GM12878 (cell line): Measurements from ENCODE around the gene LRP1B. TPM values are rescaled to one million over a fixed set of nuclear protein-coding genes. Genes with fewer than 3 reads are reported as not detected.

Experiments
- ATAC-seq: fragments of 200-7000 bp; cut with Tn5 transposase; 3 replicates; pipeline ENCODE4 v1.9.1; 2020; ENCODE audit warnings: mild to moderate bottlenecking, moderate library complexity
- BruUV-seq: library from RNA; stranded (reverse); fragments of 400-500 nt; replicated peaks from 2 replicates; lab custom pipeline; 2021; lab: Mats Ljungman, UMichigan
- CTCF ChIA-PET: fragments of 300-600 bp; sonication (Branson Sonifier 250); formaldehyde crosslinking; extraction: SDS; loops from one replicate; lab custom pipeline; 2021; ENCODE audit warnings: inconsistent platforms; lab: Yijun Ruan, JAX
- POLR2A ChIA-PET: fragments of 350-600 bp; formaldehyde crosslinking; extraction: SDS; loops from one replicate; lab custom pipeline; 2021; ENCODE audit warnings: inconsistent platforms; lab: Charles Lee
- RAD21 ChIA-PET: fragments of 300-600 bp; sonication (Branson Sonifier 250); formaldehyde crosslinking; loops from one replicate; lab custom pipeline; 2023; ENCODE audit warnings: antibody characterized with exemption; ENCODE audit not compliant: unreplicated experiment; lab: Charles Lee
- SMC1A ChIA-PET: fragments of 300-600 bp; sonication (Branson Sonifier 250); formaldehyde crosslinking; loops from one replicate; lab custom pipeline; 2023; ENCODE audit not compliant: unreplicated experiment, uncharacterized antibody; lab: Charles Lee
- DNase-seq: peaks from one replicate; pipeline ENCODE4 v3.0.0-alpha.2; 2011; ENCODE audit warnings: low read depth, low spot score
- FAIRE-seq: peaks from 3 replicates; lab custom pipeline; 2011; peaks lifted over from hg19 to GRCh38; lab: Jason Lieb, UNC
- H2AFZ ChIP-seq: 2 replicates; pipeline ENCODE4 v1.6.0; 2011; ENCODE audit warnings: low read depth, low read length, control low read depth; ENCODE audit not compliant: control insufficient read depth
- H3K27ac ChIP-seq: 2 replicates; pipeline ENCODE4 v1.5.1; 2011; ENCODE audit warnings: control low read depth; ENCODE audit not compliant: control insufficient read depth, insufficient read depth
- H3K27me3 ChIP-seq, 2 experiments: replicated peaks in 1 of 2; 2 replicates each; pipeline versions ENCODE4 v1.6.0 to v1.6.1; 2011; ENCODE audit warnings: low read length in 1 of 2; ENCODE audit not compliant: control insufficient read depth in 2 of 2, insufficient read depth in 2 of 2
- H3K36me3 ChIP-seq, 2 experiments: 2 replicates each; pipeline ENCODE4 v1.5.1; 2011; ENCODE audit warnings: low read length in 1 of 2; ENCODE audit not compliant: control insufficient read depth in 2 of 2, insufficient read depth in 2 of 2
- H3K4me1 ChIP-seq: 2 replicates; pipeline ENCODE4 v1.6.1; 2011; ENCODE audit warnings: mild to moderate bottlenecking, low read length, moderate library complexity, mixed read lengths; ENCODE audit not compliant: control insufficient read depth, insufficient read depth
- H3K4me2 ChIP-seq: 2 replicates; pipeline ENCODE4 v1.6.0; 2011; ENCODE audit warnings: control low read depth; ENCODE audit not compliant: control insufficient read depth, insufficient read depth
- H3K4me3 ChIP-seq: fragments of 200-600 bp; sonication (generic); 2 replicates; pipeline ENCODE4 v1.5.1; 2016
- H3K79me2 ChIP-seq: 2 replicates; pipeline ENCODE4 v1.6.0; 2011; ENCODE audit warnings: low read length; ENCODE audit not compliant: control insufficient read depth, insufficient read depth
- H3K9ac ChIP-seq: 2 replicates; pipeline ENCODE4 v1.8.0; 2011; ENCODE audit warnings: low read length, control low read depth, mixed read lengths; ENCODE audit not compliant: control insufficient read depth, insufficient read depth
- H3K9me3 ChIP-seq: replicated peaks from 3 replicates; pipeline ENCODE4 v1.5.1; 2011; ENCODE audit warnings: mild to moderate bottlenecking, low read length; ENCODE audit not compliant: control insufficient read depth, insufficient read depth
- H4K20me1 ChIP-seq: 2 replicates; pipeline ENCODE4 v1.6.0; 2011; ENCODE audit not compliant: control insufficient read depth, insufficient read depth
- ASH2L ChIP-seq: fragments of 300-600, 200-600 bp; sonication (generic); IDR thresholded peaks from 2 replicates; pipeline ENCODE4 v1.6.1; 2017; ENCODE audit warnings: low read depth, mild to moderate bottlenecking, borderline replicate concordance
- EGR1 ChIP-seq, 2 experiments: IDR thresholded peaks; 1 replicate in 1 of 2; 2 replicates in 1 of 2; pipeline ENCODE4 v1.6.1; 2011 to 2012; ENCODE audit warnings: low read depth in 2 of 2, low read length in 2 of 2, borderline replicate concordance in 1 of 2, mild to moderate bottlenecking in 1 of 2, moderate library complexity in 1 of 2
- ELK1 ChIP-seq: IDR thresholded peaks from 2 replicates; pipeline ENCODE4 v1.6.1; 2012; ENCODE audit warnings: low read depth, low read length, improper control_type of control experiment
- ESRRA ChIP-seq: IDR thresholded peaks from 2 replicates; pipeline ENCODE4 v1.6.1; 2012; ENCODE audit warnings: mild to moderate bottlenecking, low read length, improper control_type of control experiment
- GABPA ChIP-seq: IDR thresholded peaks from 2 replicates; pipeline ENCODE4 v1.6.1; 2014; ENCODE audit warnings: antibody characterized with exemption, low read depth, mild to moderate bottlenecking, inconsistent platforms
- RAD51 ChIP-seq: fragments of 450-650 bp; IDR thresholded peaks from 2 replicates; pipeline ENCODE4 v1.6.1; 2016; ENCODE audit warnings: moderate library complexity, mild to moderate bottlenecking, inconsistent platforms
- USF1 ChIP-seq: IDR thresholded peaks from 2 replicates; pipeline ENCODE4 v1.6.1; 2011; ENCODE audit warnings: borderline replicate concordance, low read depth, mild to moderate bottlenecking, moderate library complexity, mixed read lengths, low read length; ENCODE audit not compliant: insufficient read depth; ENCODE audit errors: extremely low read length
- YY1 ChIP-seq: IDR thresholded peaks from 2 replicates; pipeline ENCODE4 v1.6.1; 2011; ENCODE audit warnings: low read depth, mild to moderate bottlenecking, low read length
- ZNF622 ChIP-seq: fragments of 450-650 bp; IDR thresholded peaks from 2 replicates; pipeline ENCODE4 v1.6.1; 2017; ENCODE audit warnings: mild to moderate bottlenecking, inconsistent platforms
- ZZZ3 ChIP-seq: IDR thresholded peaks from 2 replicates; pipeline ENCODE4 v1.6.1; 2011; ENCODE audit warnings: low read depth; ENCODE audit not compliant: control insufficient read depth, insufficient read length
- WGBS: methylation state at CpG from one replicate; pipeline ENCODE4 v1.1.6; 2016; ENCODE audit warnings: low lambda C conversion rate; ENCODE audit not compliant: insufficient replicate concordance, insufficient coverage; ENCODE audit errors: missing lambda C conversion rate; 5-methylcytosine and 5-hydroxymethylcytosine counted together
- in situ Hi-C: fragments of 300-500 bp; cut with MboI; formaldehyde crosslinking; loops from 9 replicates; pipeline ENCODE4 v1.14.3; 2018; ENCODE audit warnings: mixed read lengths
- intact Hi-C: fragments of 100-400 bp; cut with micrococcal nuclease; formaldehyde crosslinking; loops from one replicate; pipeline ENCODE4 v1.14.2; 2022; ENCODE audit not compliant: unreplicated experiment
- polyA plus RNA-seq, 11 experiments: library from polyadenylated mRNA; depleted of rRNA in 4 of 11; unstranded in 6 of 11; stranded (reverse) in 5 of 11; fragments of >200 nt; fragmentation: Nextera tagmentation in 4 of 11; fragmentation: Illumina TruSeq in 1 of 11; extraction: Ambion mirVana in 4 of 11; extraction: Trizol in 1 of 11; gene quantifications; 1 replicate in 1 of 11; 2 replicates in 10 of 11; pipeline versions ENCODE4 v1.2.1 to v1.2.3, GENCODE V29; 2011 to 2016; ENCODE audit warnings: inconsistent platforms in 2 of 11, missing spikeins in 2 of 11, low read depth in 1 of 11
- total RNA-seq, 4 experiments: library from RNA; depleted of rRNA in 3 of 4; stranded (reverse); fragments of >200 nt in 3 of 4; fragmentation: Illumina TruSeq in 1 of 4; extraction: Trizol in 1 of 4; gene quantifications; 2 replicates each; pipeline versions ENCODE4 v1.2.1 to v1.2.3, GENCODE V29; 2013 to 2021

The LRP1B gene
- total and polyA plus RNA-seq, 10 of the 15 experiments (the other 5 are each of a cell fraction or from before 2014, with no cell fraction given) = under 0.01 to 0.06 (median 0.03) TPM; not detected in 5

GRCh38 chr2:140512106-140512505, 1618.7 kb downstream of the LRP1B start:
- intact Hi-C loops = no loop called here
- H3K36me3 ChIP-seq = no peaks in the 10 kb centered on the region
- no peaks in the 10 kb centered on the region for H3K4me1 ChIP-seq
- DNase-seq (no peak), ATAC-seq (no peak), FAIRE-seq (no peak)
- no peaks in the 10 kb centered on the region for H3K79me2 ChIP-seq
- no peak overlapping the region for H3K4me2 ChIP-seq
- ChIA-PET CTCF (interaction anchor here (0.5 to 1.4 kb wide), 2 partner anchors 10 to 200 kb away, joined by 3 read pairs; no protein-coding TSS in a partner anchor), POLR2A (no interaction called here), RAD21 (no interaction called here), SMC1A (no interaction called here)
- no peaks in the 10 kb centered on the region for H3K9me3 ChIP-seq
- 0% methylated on average over 3 of the region's 3 CpGs for WGBS
- no peak overlapping the region for H3K4me3 ChIP-seq
- in situ Hi-C loops = no loop called here
- H4K20me1 ChIP-seq = no peaks in the 10 kb centered on the region
- H3K9ac ChIP-seq = no peak overlapping the region
- no peaks in the 10 kb centered on the region for H3K27me3 ChIP-seq
- H2AFZ ChIP-seq = no peak overlapping the region
- TF ChIP-seq GABPA (no peak), ELK1 (no peak), RAD51 (no peak), EGR1 (IDR thresholded peaks at IDR 0.05; ENCODE audit: borderline replicate concordance in 1 of 2, low read depth in 2 of 2, low read length in 2 of 2) (no peak), ESRRA (no peak), ASH2L (no peak), ZZZ3 (no peak), ZNF622 (no peak), USF1 (no peak), YY1 (no peak)
- BruUV-seq = no TSS peak
- no peak overlapping the region for H3K27ac ChIP-seq
